Thoracic aorta (tissue), 2 donors: ENCODE results near the gene PDZRN3. TPM values are rescaled to one million over a fixed set of nuclear protein-coding genes. Genes with fewer than 3 reads are reported as not detected.

Experiments
- ATAC-seq: fragments of 150-250 bp; one replicate; pipeline ENCODE4 v1.8.0; 2017; ENCODE audit warnings: low read depth; ENCODE audit not compliant: insufficient number of reproducible peaks, low FRiP score
- DNase-seq: peaks from one replicate; pipeline ENCODE4 v3.0.0-alpha.2; 2020; ENCODE audit warnings: low spot score
- H3K27ac ChIP-seq, 2 donors: fragments of 200-600 bp; sonication (generic); 1 replicate in 1 of 2; 2 replicates in 1 of 2; pipeline ENCODE4 v1.5.1; 2016; ENCODE audit warnings: mild to moderate bottlenecking in 2 of 2, moderate library complexity in 2 of 2
- H3K27me3 ChIP-seq: fragments of 200-600 bp; sonication (generic); replicated peaks from 2 replicates; pipeline ENCODE4 v1.6.0; 2016; ENCODE audit warnings: mild to moderate bottlenecking; ENCODE audit not compliant: insufficient read depth
- H3K36me3 ChIP-seq: fragments of 200-600 bp; sonication (generic); one replicate; pipeline ENCODE4 v1.5.1; 2016
- H3K4me1 ChIP-seq, 2 donors: fragments of 200-600 bp; sonication (generic); 1 replicate in 1 of 2; 2 replicates in 1 of 2; pipeline versions ENCODE4 v1.5.1 to v1.6.0; 2016; ENCODE audit warnings: low read depth in 2 of 2, mild to moderate bottlenecking in 1 of 2; ENCODE audit not compliant: control insufficient read depth in 1 of 2
- H3K4me3 ChIP-seq: fragments of 200-600 bp; sonication (generic); 2 replicates; pipeline ENCODE4 v1.5.1; 2016; ENCODE audit warnings: mild to moderate bottlenecking
- H3K9me3 ChIP-seq: fragments of 200-600 bp; sonication (generic); 2 replicates; pipeline ENCODE4 v1.5.1; 2016
- total RNA-seq, 2 donors: library from RNA; depleted of rRNA; stranded (reverse); fragments of >200 nt; gene quantifications; one replicate each; pipeline versions ENCODE4 v1.1.0 to v1.2.3, GENCODE V29; 2016
- TF ChIP-seq, protein P1 (sequence below): fragments of 200-600 bp; sonication (generic); IDR thresholded peaks from one replicate; pipeline ENCODE4 v1.5.1; 2019; ENCODE audit warnings: antibody characterized with exemption

Gene PDZRN3
- total RNA-seq, 2 donors from 2014 or later: 140 to 166 TPM

DNA sequence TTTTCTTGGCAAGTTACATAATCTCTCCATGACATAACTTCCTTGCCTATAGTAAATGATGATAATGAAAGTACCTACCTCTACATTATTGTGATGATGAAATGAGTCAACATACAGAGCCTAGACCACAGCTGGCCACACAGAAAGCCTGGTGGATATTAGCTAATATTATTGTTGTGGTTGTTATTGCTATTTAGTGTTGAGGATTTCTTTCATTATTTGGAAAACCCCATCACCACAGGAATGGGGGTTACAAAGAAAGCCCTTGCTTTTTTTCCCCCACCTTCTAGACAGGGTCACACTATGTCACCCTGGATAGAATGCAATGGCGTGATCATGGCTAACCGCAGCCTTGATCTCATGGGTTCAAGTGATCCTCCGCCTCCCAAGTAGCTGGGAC, 125.0 kb downstream of the PDZRN3 start:
- no peaks in the 10 kb centered on the region for H3K9me3 ChIP-seq
- ATAC-seq (no peak), DNase-seq (no peak)
- peaks cover 12 to 65% of the 10 kb centered on the region in 2 donors for H3K4me1 ChIP-seq
- H3K4me3 ChIP-seq: no peak overlapping the region
- no peaks in the 10 kb centered on the region for H3K27me3 ChIP-seq
- H3K36me3 ChIP-seq: no peaks in the 10 kb centered on the region
- TF ChIP-seq, protein P1, sequence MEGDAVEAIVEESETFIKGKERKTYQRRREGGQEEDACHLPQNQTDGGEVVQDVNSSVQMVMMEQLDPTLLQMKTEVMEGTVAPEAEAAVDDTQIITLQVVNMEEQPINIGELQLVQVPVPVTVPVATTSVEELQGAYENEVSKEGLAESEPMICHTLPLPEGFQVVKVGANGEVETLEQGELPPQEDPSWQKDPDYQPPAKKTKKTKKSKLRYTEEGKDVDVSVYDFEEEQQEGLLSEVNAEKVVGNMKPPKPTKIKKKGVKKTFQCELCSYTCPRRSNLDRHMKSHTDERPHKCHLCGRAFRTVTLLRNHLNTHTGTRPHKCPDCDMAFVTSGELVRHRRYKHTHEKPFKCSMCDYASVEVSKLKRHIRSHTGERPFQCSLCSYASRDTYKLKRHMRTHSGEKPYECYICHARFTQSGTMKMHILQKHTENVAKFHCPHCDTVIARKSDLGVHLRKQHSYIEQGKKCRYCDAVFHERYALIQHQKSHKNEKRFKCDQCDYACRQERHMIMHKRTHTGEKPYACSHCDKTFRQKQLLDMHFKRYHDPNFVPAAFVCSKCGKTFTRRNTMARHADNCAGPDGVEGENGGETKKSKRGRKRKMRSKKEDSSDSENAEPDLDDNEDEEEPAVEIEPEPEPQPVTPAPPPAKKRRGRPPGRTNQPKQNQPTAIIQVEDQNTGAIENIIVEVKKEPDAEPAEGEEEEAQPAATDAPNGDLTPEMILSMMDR: no peak
- no peak overlapping the region for H3K27ac ChIP-seq

DNA sequence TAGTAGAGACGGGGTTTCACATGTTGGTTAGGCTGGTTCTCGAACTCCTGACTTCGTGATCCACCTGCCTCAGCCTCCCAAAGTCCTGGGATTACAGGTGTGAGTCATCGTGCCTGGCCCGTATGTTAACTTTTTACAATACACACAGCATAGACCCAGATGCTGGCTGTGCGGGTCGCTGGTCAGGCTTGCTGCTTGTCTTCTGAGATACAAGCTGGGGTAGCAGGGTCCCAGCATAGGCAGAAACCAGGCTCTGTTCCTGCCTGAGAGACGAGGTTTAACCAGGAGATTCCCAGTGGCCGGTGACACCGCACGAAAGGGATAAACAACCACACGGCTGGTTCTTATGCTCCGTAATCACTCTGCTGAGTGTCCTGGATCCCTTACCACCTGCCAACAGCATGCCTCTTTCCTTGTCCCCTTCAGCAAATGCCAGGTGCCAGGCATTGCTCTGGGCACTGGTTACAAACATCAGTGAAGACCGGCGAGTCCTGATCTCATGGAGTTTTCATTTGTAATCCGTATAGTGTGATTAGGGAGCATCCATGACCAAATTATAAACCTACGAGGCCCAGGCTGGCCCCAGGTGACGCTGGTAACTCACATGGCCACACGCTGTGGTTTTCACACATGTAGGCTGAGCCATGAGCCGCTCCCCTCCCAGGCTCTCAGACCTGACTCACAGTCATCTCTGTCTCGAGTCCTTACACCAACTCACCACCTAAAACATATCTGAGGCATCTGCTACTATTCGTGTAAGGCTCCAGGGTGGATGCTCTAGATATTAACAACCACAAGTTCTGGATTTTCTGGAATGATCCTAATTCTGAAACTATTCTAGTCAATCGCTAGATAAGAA, 125.7 kb downstream of the PDZRN3 start:
- H3K27ac ChIP-seq: no peak overlapping the region
- TF ChIP-seq, protein P1: no peak

DNA sequence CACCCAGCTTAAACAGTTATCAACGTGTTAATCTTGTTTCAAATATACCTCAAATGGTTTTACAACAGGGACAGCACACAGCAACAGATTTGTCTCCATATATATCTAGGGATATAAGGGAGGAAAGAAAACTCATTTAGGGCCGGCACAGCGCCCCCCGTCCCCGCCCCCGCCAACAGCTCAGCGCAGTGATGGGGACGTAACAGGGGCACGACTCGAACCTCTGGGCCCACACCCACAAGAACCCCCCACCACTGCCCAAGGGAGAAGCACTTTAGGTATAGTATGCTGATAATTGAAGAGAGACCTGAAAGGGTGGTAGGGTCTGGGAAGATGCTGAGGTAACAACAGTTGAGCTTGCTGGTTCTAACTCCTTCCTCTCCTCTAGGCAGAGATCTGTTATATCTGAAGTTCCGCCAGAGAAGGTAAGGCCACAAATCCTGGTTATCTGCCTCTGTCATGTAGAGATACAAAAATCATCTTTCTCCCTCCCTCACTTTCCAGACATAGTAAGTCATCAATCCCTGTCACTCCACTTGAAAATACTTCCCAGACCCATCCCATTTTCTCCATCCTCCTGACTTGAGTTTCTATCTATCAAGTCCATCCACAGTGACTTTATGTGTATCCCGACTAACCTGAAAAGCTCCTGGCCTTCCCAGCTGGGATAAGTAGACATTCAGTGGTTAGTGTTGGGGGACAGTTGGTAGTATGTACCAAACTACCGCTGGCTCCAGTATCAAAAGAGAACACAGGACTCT, 126.9 kb downstream of the PDZRN3 start:
- Histone ChIP-seq H3K27me3 (no peaks in the 10 kb centered on the region), H3K4me1 (peaks cover 18 to 65% of the 10 kb centered on the region in 2 donors), H3K9me3 (no peaks in the 10 kb centered on the region), H3K27ac (no peak overlapping the region), H3K36me3 (no peaks in the 10 kb centered on the region), H3K4me3 (no peak overlapping the region)
- TF ChIP-seq, protein P1: no peak
- no peak for DNase-seq
- ATAC-seq: no peak

More for the DNA sequence above, 125.7 kb downstream of the PDZRN3 start:
- no peaks in the 10 kb centered on the region for H3K36me3 ChIP-seq
- no peak overlapping the region for H3K4me3 ChIP-seq
- H3K9me3 ChIP-seq: no peaks in the 10 kb centered on the region
- no peak for DNase-seq
- no peaks in the 10 kb centered on the region for H3K27me3 ChIP-seq
- H3K4me1 ChIP-seq: peaks cover 14 to 65% of the 10 kb centered on the region in 2 donors
- no peak for ATAC-seq

DNA sequence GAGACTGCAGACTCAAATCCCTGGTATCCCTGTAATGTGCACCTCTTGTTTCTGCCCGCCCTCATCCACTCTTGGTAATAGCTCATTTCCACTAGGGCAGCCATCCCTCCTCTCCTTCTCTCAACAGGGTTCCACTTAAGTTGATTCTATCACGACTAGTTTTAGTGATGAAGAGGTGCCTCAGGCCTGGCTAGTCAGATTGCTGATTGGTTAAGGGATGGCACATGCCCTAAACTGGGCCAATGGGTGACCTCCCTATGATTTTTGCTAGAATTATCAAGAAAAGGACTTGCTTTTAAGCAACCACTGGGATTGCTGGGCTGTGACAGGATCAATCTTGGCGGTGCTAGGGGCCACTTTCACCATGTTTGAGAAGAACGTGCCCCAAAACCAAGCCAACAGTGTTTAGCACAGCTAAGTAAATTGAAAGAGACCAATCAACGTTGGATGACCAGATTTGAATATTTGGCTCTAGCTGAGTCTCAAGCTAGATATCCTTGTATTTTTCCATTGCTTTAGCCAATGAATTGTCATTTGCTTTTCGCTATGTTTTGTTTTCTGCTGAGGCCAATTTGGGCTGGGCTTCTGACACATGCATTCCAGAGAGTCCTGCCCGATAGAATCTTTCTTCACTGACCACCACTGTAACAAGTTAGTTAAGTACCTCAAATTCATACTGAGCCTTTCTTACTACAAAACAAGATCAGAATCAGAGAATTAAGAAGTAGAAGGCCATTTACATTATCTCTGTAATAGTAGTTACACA, 131.0 kb downstream of the PDZRN3 start:
- TF ChIP-seq, protein P1: no peak
- Histone ChIP-seq H3K27ac (peak overlapping the region in 1 of 2 donors; percentile 48), H3K27me3 (no peaks in the 10 kb centered on the region), H3K9me3 (no peaks in the 10 kb centered on the region), H3K4me3 (peak overlapping the region; percentile 50), H3K36me3 (no peaks in the 10 kb centered on the region), H3K4me1 (peaks cover 26 to 70% of the 10 kb centered on the region in 2 donors)
- ATAC-seq (peak; percentile 35), DNase-seq (no peak)
